Activated naive CD4-positive, alpha-beta T cell (primary cell): ENCODE data around the gene TENT4A.

Experiments used
- DNase-seq, 4 experiments: peaks; one replicate each; lab custom pipeline; 2025; lab: John Stamatoyannopoulos, UW

The TENT4A gene

DNA sequence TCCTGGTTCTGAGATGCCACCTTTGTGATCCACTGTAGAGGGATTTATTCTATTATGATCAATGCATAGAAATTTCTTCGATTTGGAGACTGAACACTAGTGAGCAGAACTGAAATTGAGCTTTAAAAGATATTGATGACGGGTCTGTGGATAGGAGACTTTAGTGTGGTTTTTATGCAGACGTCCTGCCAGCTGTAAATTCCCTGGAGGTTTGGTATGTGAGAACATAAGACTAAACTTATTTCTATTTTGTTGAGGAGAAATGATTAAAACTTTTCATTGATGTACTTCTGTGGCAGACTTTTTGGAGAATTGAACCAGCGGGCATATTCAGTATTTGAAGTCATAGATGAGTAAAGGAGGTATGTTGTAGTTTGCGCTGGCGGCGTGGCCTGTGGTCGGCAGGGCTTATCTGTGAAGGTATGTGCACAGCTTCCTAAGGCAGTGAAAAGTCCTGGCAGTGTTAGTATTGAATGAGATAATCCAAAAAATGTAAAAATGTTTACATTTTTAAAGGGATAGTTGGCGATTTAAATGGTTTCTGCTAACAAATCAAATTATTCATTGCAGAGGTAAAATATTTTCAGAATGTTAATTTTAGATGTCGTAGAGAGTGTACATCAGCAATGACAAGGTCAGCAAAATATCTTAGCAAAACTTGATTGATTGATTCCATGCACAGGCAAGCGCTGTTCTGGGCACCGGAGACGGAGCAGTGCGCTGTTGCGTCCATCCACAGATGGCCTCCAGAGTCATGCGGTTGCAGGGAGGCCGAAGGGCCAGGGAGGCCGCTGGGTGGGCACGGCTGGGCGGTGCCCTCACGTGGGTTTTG lies 20.4 kb downstream of the TENT4A start:
- no peak for DNase-seq

DNA sequence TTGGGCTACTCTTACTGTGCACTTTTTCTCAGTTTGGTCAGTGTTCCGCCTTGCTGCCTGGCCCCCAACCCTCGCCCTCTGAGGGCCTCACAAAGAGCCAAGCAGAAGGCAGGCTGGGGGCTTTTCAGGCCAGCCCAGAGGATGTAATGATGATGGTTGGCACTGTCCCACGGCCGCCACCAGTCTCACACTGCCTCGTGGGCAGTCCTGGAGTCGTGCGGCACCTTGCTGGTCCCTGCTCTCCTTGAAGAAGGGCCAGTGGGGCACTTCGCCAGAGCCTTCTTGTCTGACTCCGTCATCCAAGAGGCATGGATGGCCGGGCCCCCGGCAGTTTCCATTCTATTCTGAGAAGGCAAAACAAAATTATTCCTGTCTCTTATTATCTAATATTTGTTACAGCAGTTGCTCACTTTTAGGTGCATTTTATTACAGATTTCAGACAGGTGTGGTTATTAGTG lies 21.0 kb downstream of the TENT4A start:
- DNase-seq, result no peak

DNA sequence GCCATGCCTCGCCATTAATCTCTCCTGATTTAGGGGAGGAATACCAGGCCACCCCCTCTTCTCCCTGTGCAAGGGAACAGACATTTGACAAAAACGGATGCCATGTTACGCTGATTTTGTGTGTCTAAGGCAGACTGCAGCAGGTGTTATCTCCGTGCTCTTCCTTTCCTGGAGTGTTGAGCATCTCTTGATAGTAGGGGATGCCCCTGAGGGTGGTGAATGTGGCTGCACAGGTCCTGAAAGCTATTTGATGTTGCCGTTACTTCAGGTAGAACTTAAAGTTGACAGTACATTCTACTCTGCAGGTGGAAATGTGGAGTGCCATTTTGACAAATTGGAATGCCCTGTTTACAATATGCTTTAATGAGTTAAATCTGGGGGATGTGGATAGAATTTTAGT lies 21.5 kb downstream of the TENT4A start:
- no peak for DNase-seq

DNA sequence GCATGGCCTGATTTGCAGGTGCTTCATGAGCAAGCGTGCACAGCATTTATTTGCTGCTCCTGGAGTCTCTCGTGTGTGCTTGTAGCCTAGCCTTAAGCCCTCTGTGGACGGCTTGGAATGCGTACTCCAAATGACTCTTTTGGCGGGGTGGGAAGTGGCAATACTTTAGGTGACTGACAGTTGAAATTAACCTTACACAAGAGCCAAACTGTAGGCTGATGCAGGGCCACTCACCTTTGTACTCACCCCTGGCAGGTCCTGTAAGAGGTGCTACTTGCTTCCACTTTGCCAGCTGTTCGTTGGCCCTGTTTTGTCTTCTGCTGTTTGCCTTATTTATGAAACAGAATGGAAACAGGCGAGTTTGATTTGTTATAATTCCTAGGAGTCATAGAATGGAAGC lies 22.9 kb downstream of the TENT4A start:
- DNase-seq, result no peak

GRCh38 chr5:6736524-6737042 lies 23.4 kb downstream of the TENT4A start:
- DNase-seq, result no peak

DNA sequence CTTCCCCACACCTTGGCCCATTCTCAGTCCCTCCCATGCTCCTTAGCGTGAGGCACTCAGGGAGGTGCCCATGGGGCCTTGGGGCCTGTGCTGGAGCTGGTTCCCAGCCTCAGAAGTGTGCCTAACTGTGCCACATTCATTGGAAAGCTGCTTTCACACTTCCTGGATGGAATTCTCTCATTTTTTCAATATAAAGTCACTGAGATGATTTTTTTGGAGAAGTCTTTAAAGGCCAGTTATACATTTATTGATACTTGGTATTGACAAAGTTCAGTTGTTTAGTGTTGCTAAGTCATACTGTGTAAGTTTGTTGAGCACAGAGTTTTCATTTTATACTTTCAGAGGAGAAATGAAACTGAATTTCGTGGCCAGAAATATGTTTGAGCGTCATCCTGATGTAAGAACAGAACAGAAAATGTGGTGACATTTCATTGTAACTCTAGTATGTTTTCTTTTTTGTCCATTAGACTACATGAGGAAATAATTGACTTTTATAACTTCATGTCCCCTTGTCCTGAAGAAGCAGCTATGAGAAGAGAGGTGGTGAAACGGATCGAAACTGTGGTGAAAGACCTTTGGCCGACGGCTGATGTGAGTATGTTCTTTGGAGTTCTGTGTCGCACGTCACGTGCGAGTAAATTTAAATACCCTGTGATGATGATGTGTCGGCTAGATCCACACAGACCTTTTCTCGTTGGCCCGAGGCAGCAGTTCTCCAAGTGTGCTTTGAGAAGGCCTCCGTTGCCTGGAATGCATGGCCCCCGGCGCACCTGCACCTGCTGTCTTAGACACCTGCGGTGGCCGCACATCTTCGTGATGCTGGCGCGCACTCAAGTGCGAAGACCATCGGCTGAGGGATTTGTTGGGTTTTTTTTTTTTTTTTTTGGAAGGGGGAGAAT lies 24.1 kb downstream of the TENT4A start:
- no peak for DNase-seq

GRCh38 chr5:6739603-6740002 lies 26.4 kb downstream of the TENT4A start:
- DNase-seq, result no peak

DNA sequence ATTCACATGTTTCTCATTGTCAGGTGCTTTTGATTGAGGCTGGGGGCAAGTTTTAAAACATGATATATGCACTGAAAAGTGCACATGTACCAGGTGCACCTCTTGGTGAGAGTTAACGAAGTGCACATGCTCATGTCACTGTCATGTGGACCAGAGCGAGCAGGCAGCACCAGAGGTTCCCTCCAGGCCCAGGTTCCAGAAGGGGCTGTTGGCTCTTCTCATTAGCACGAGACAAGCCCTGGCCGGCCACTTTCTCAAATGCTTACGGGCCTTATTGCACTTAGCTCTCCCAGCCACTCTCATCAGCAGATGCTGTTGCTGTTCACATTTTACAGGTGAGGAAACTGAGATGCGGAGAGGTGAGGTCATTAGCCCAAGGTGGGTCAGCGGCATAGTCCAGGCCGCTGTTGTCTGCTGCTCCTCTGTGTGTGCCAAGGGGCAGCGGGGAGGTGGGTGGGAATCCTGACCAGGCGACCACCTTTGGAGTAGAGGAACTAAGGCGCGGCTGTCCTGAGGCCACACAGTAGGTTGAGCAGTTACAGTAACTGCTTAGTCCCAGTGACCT lies 27.4 kb downstream of the TENT4A start:
- DNase-seq, result no peak

DNA sequence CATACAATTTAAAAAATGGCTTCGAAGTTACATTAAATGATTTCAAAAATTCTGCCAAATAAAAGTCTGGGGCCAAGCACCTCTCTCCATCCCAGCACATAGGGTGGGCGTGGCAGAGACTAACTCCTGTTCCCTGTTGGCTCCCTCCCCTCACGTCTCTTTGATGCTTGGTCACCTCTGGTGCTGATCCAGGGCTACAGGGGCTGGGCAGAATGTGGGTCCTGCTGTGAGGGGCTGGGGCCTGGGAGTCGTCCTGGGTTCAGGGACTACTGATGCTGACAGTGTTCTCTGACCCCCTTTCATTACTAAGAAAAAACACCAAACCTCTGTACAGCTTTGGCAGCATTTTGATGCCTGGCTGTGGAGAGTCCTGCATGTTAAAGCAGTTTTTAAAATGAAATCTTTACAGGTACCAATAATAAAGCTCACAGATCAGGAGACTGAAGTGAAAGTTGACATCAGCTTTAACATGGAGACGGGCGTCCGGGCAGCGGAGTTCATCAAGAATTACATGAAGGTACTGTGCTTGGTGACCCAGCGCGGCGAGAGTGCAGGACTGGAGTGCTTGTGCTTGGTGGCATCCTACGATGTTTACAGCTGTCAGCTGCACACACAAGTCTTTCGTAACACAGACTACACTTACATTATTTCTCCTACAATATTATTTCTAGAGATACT lies 29.0 kb downstream of the TENT4A start:
- no peak for DNase-seq

- no peak for DNase-seq
Measured at GRCh38 chr5:6743161-6743560, 29.9 kb downstream of the TENT4A start.

GRCh38 chr5:6744841-6745705 lies 31.8 kb downstream of the TENT4A start:
- no peak for DNase-seq

DNA sequence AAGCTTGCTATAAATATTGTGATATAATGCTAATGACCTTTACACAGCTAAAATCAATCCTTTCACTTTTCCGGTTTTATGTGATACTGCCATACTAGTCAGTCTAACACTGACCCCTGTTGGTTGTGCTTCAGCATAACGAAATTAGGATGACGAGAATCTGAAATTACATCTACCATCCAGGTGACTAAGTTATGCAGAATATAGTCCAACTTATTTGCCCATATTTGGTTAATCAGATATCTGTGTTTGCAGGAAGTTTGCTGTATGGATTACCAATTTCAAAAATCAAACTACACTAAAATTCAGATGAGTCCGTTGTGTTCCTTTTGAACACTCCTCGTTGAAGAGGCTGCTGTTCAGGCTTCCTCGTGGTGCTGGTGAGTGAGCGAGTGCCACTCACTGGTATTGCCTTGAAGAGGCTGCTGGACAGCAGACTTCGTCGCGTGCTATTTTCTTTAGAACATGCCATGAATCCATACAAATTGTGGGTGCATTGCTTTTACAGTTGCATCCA lies 32.5 kb downstream of the TENT4A start:
- DNase-seq, result no peak

DNA sequence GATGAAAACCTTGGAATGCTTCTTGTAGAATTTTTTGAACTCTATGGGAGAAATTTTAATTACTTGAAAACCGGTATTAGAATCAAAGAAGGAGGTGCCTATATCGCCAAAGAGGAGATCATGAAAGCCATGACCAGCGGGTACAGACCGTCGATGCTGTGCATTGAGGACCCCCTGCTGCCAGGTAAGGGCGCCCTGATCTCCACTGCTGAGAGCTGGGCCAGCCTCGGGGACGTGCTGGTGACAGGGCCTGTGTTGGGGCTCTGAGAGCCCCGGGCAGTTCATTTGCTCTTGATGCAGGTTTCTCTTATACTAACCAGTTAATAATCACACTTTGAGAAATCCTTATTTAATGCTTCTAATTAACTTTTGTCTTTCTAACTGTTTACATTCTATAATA lies 33.0 kb downstream of the TENT4A start:
- no peak for DNase-seq

- no peak for DNase-seq
Measured at GRCh38 chr5:6747103-6747502, 33.9 kb downstream of the TENT4A start.

GRCh38 chr5:6748142-6748541 lies 34.9 kb downstream of the TENT4A start:
- no peak for DNase-seq

DNA sequence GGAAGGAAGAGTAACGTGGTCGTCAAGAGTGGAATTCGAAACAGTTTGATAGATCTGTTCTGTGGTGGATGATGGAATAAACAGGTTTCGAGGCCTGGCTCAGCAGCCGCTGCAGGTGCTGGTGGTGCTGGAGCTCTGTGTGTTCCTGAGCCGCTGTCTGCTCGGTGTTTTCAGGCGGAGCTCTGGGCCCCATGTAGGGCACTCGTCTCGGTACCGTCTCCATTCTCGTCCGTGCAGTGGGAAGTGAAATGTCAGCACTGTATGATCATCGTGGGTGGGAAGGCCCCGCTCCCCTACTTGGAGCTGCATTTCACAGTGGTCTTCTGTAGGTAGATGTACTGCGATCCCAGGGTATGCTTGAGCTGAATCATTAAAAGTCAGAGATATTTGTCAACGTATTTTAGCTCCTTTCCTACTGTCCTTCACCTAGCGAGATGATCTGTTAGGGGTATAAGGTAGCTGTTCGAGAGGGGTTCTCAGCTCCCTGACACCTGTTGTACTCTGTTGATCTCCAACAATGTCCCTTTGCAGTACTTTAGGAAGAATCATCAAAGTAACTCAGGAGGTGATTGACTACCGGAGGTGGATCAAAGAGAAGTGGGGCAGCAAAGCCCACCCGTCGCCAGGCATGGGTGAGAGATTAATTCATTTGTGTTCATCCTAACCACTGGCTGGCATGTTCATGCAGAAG lies 35.9 kb downstream of the TENT4A start:
- DNase-seq, result no peak

DNA sequence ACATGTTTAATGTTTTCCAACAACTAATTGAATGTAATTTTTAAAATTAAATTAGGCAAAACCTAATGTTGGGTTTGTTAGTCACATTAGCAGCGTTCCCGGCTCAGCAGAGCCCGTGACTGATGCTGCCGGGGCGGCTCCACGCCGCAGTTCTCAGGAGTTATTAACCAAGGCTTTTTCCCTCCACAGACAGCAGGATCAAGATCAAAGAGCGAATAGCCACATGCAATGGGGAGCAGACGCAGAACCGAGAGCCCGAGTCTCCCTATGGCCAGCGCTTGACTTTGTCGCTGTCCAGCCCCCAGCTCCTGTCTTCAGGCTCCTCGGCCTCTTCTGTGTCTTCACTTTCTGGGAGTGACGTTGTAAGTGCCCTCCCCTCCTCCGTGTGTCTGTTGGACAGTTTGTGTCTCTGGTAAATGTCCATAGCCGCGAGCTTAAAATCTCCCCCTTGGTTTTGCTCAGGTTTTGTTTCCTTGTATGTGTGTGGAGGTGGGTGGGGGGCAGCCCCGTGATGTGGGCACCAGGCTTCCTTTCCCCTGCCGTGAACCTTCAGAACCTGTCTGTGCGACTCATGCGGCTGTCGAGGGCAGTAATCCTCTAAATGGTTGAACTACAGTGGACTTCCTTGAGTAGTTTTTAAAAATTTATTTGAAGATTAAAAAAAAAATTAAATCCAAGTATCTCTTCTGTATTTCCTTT lies 37.1 kb downstream of the TENT4A start:
- no peak for DNase-seq

- no peak for DNase-seq
Measured at GRCh38 chr5:6750951-6751685, 37.9 kb downstream of the TENT4A start.

DNA sequence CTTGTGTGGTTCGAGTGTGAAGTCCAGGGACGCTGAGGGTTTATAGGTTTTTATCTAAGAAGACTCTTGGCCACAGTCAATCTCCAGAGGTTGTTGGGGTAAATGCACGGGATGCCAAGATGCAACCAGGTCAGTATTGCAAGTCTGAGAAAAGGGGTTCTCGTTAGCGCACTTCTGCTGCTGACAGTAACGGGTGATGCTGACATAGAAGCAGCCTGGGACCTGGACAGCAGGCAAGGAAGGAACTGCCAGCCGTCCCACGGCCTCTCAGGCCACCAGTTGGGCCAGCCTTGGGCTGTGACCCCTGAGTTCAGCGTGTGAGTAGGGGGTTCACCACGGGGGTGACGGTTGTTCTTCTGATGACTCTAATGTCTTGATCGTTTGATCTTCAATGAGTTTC lies 39.0 kb downstream of the TENT4A start:
- no peak for DNase-seq
